K562 (cell line): ENCODE results near the gene PCCB. TPM values are rescaled to one million over a fixed set of nuclear protein-coding genes. Genes with fewer than 3 reads are reported as not detected.
A peak's percentile ranks its signal among the peaks of the same experiment; 100 is the strongest.

Experiments used
- CHD2 ChIP-seq: IDR thresholded peaks from 2 replicates; pipeline ENCODE4 v1.6.1; 2011; ENCODE audit warnings: low read depth, low read length
- DIDO1 ChIP-seq: fragments of 450-650 bp; IDR thresholded peaks from 2 replicates; pipeline ENCODE4 v1.6.1; 2016; ENCODE audit warnings: low read depth, missing biosample characterization, missing genetic modification characterization
- ERF ChIP-seq: fragments of 450-650 bp; formaldehyde crosslinking; IDR thresholded peaks from 2 replicates; pipeline ENCODE4 v1.4.0; 2020; ENCODE audit warnings: mild to moderate bottlenecking, mixed read lengths
- GTF2E2 ChIP-seq: fragments of 200-800 bp; sonication (Bioruptor generic); IDR thresholded peaks from 2 replicates; pipeline ENCODE4 v1.6.1; 2016; ENCODE audit warnings: missing genetic modification characterization, missing compliant biosample characterization
- HMBOX1 ChIP-seq: sonication (generic); IDR thresholded peaks from 2 replicates; pipeline ENCODE4 v1.6.1; 2016
- MNT ChIP-seq, 2 experiments: fragments of 450-650 bp; conservative IDR thresholded peaks; 2 replicates each; pipeline ENCODE4 v1.6.1; 2017; ENCODE audit warnings: mild to moderate bottlenecking in 2 of 2, moderate library complexity in 2 of 2
- MYC ChIP-seq, 2 experiments: fragments of 250-450 bp in 1 of 2; sonication (Bioruptor Pico) in 1 of 2; IDR thresholded peaks; 2 replicates each; pipeline versions ENCODE4 v1.5.1 to v1.6.1; 2012 to 2021; ENCODE audit warnings: low read depth in 2 of 2, borderline replicate concordance in 1 of 2, improper control_type of control experiment in 1 of 2, low read length in 1 of 2, mild to moderate bottlenecking in 1 of 2, moderate library complexity in 1 of 2
- NFRKB ChIP-seq: fragments of 450-650 bp; IDR thresholded peaks from 2 replicates; pipeline ENCODE4 v1.6.1; 2016; ENCODE audit warnings: low read depth
- NR0B1 ChIP-seq: fragments of 450-650 bp; IDR thresholded peaks from one replicate; pipeline ENCODE4 v1.6.1; 2018; ENCODE audit warnings: mild to moderate bottlenecking, moderate library complexity; ENCODE audit not compliant: partially characterized antibody
- RBM14 ChIP-seq: fragments of 200-400 bp; formaldehyde crosslinking; IDR thresholded peaks from 2 replicates; pipeline ENCODE4 v1.6.1; 2018; ENCODE audit warnings: low read depth, mild to moderate bottlenecking, low read length, moderate library complexity, borderline replicate concordance; ENCODE audit not compliant: insufficient read depth
- RERE ChIP-seq: sonication (generic); formaldehyde crosslinking; IDR thresholded peaks from 2 replicates; pipeline ENCODE4 v1.8.0; 2023; ENCODE audit warnings: missing genetic modification reagents, mild to moderate bottlenecking, borderline replicate concordance
- TAF1 ChIP-seq: IDR thresholded peaks from 2 replicates; pipeline ENCODE4 v1.6.1; 2011; ENCODE audit warnings: mild to moderate bottlenecking, low read length, moderate library complexity; ENCODE audit not compliant: insufficient read depth, control insufficient read depth, severe bottlenecking; ENCODE audit errors: extremely low read depth
- ZBTB7A ChIP-seq: IDR thresholded peaks from 2 replicates; pipeline ENCODE4 v1.6.1; 2011; ENCODE audit warnings: low read depth, mild to moderate bottlenecking, low read length, moderate library complexity, borderline replicate concordance; ENCODE audit not compliant: control insufficient read depth
- ZNF263 ChIP-seq: sonication (generic); formaldehyde crosslinking; IDR thresholded peaks from 2 replicates; pipeline ENCODE4 v1.8.0; 2022; ENCODE audit warnings: mild to moderate bottlenecking, missing genetic modification reagents, borderline replicate concordance
- polyA plus RNA-seq, 8 experiments: library from polyadenylated mRNA; depleted of rRNA in 4 of 8; stranded (reverse) in 5 of 8; unstranded in 3 of 8; fragments of >200 nt; fragmentation: Nextera tagmentation in 2 of 8; fragmentation: Illumina TruSeq in 1 of 8; extraction: Ambion mirVana in 2 of 8; extraction: Trizol in 1 of 8; gene quantifications; 2 replicates each; pipeline versions ENCODE4 v1.2.1 to v1.2.3, GENCODE V29; 2011 to 2014; ENCODE audit warnings: inconsistent platforms in 1 of 8, missing spikeins in 1 of 8
- total RNA-seq, 7 experiments: library from RNA; depleted of rRNA in 6 of 7; stranded (reverse); fragments of >200 nt in 6 of 7; fragmentation: Illumina TruSeq in 2 of 7; extraction: Trizol in 2 of 7; gene quantifications; 2 replicates each; pipeline versions ENCODE4 v1.2.1 to v1.2.3, GENCODE V29; 2011 to 2021; ENCODE audit warnings: low replicate concordance in 1 of 7

PCCB gene
- total and polyA plus RNA-seq, 9 of the 15 experiments (the other 6 are each of a cell fraction or from before 2014, with no cell fraction given): 69.5 to 173 (median 92.8) TPM

- TF ChIP-seq MNT (conservative IDR thresholded peaks at IDR 0.05): peak in 1 of 2 experiments; percentile 56
- peak; percentile 15; the same call in 1 of the 2 replicates for TF ChIP-seq CHD2
- no peak for TF ChIP-seq NR0B1
- TF ChIP-seq DIDO1 (tag): peak; percentile 73
- peak; percentile 93 for TF ChIP-seq TAF1
- TF ChIP-seq ZNF263 (CRISPR knock-in tag): 0 out of 2 replicates have a peak, but pooled peaks have one; percentile 20
- TF ChIP-seq ZBTB7A: peak; percentile 50; the same call in 1 of the 2 replicates
- TF ChIP-seq HMBOX1: no peak
- peak; percentile 23; the same call in 1 of the 2 replicates for TF ChIP-seq GTF2E2 (tag)
- TF ChIP-seq RBM14: no peak
- 0 out of 2 replicates have a peak, but pooled peaks have one; percentile 15 for TF ChIP-seq ERF
- TF ChIP-seq RERE: no peak
- TF ChIP-seq NFRKB: peak; percentile 77
- peak; percentile 85 for TF ChIP-seq MYC (IDR thresholded peaks at IDR 0.05; ENCODE audit: low read depth, low read length)
- TF ChIP-seq MYC (CRISPR knock-in tag; IDR thresholded peaks at IDR 0.05; ENCODE audit: borderline replicate concordance, low read depth): 0 out of 2 replicates have a peak, but pooled peaks have one; percentile 31
These were observed at the start of gene PCCB (continued) for GRCh38 chr3:136250059-136250902.
